ENCODE data around the gene CDH13.

CDH13 gene

GRCh38 chr16:82758406-82758805, 131.6 kb downstream of the CDH13 start:
- H3K27ac ChIP-seq (ENCODE audit: low read depth, low read length, severe bottlenecking) = no peak overlapping the region
- peaks cover 7% of the 10 kb centered on the region for H3K36me3 ChIP-seq (ENCODE audit: control insufficient read depth, insufficient read depth, low read length)
- no peaks in the 10 kb centered on the region for H3K9me3 ChIP-seq (ENCODE audit: control insufficient read depth, low read length)
- peaks cover 14% of the 10 kb centered on the region for H3K4me1 ChIP-seq (ENCODE audit: control insufficient read depth, insufficient read depth, low read length, poor library complexity, severe bottlenecking)
- H3K4me3 ChIP-seq (ENCODE audit: extremely low read depth, insufficient read depth, low read length, poor library complexity, severe bottlenecking) = no peak overlapping the region
- WGBS, 2 experiments (ENCODE audit: insufficient coverage in 2 of 2) = 98% methylated on average over 4 of the region's 4 CpGs

DNA sequence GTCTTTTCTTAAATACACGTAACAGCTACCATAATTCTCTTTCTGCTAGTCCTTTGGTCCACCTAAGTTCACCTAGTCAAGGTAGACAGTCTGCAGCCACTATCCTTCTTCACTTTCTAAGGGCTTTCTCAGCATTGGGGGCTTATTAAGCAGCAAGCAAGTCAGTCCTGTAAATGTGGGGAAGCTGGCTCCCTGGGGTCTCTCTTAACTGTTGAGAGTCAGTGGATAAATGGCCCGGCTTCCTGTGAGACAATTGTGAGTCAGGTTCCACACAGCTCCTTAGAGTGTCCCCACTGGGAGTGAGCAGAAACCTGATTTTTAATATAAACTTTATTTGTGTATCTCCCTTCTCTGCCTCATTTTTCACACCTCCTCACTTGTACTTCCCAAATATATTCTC, 132.1 kb downstream of the CDH13 start:
- H3K4me3 ChIP-seq (ENCODE audit: extremely low read depth, insufficient read depth, low read length, poor library complexity, severe bottlenecking) = no peak overlapping the region
- H3K4me1 ChIP-seq (ENCODE audit: control insufficient read depth, insufficient read depth, low read length, poor library complexity, severe bottlenecking) = peaks cover 14% of the 10 kb centered on the region
- H3K9me3 ChIP-seq (ENCODE audit: control insufficient read depth, low read length) = no peaks in the 10 kb centered on the region
- H3K36me3 ChIP-seq (ENCODE audit: control insufficient read depth, insufficient read depth, low read length) = peaks cover 7% of the 10 kb centered on the region
- H3K27ac ChIP-seq (ENCODE audit: low read depth, low read length, severe bottlenecking) = no peak overlapping the region
- 89 to 100% methylated on average over 1 to 2 of the region's 2 CpGs for WGBS, 2 experiments (ENCODE audit: insufficient coverage in 2 of 2)

DNA sequence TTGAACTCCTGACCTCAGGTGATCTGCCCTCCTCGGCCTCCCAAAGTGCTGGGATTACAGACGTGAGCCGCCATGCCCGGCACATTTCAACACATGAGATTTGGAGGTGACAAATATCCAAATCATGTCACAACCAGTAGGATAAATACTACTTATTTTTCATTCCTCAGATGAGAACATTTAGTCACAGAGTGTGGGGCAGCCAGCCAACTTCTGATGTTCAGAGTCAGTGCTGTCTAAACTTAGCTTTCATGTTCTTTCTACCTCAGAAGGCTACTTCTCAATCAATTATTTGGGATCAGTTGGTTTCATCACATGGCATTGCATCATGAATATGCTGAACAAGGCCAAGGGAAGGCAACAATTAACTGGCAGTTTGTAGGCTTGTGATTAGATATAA, 134.5 kb downstream of the CDH13 start:
- Histone ChIP-seq H3K4me1 (ENCODE audit: control insufficient read depth, insufficient read depth, low read length, poor library complexity, severe bottlenecking) (peaks cover 3% of the 10 kb centered on the region), H3K4me3 (ENCODE audit: extremely low read depth, insufficient read depth, low read length, poor library complexity, severe bottlenecking) (no peak overlapping the region), H3K9me3 (ENCODE audit: control insufficient read depth, low read length) (no peaks in the 10 kb centered on the region), H3K27ac (ENCODE audit: low read depth, low read length, severe bottlenecking) (no peak overlapping the region), H3K36me3 (ENCODE audit: control insufficient read depth, insufficient read depth, low read length) (peaks cover 11% of the 10 kb centered on the region)
- 89 to 97% methylated on average over 4 of the region's 4 CpGs for WGBS, 2 experiments (ENCODE audit: insufficient coverage in 2 of 2)

- H3K4me1 ChIP-seq (ENCODE audit: control insufficient read depth, insufficient read depth, low read length, poor library complexity, severe bottlenecking) = no peaks in the 10 kb centered on the region
- H3K36me3 ChIP-seq (ENCODE audit: control insufficient read depth, insufficient read depth, low read length) = peaks cover 11% of the 10 kb centered on the region
- H3K9me3 ChIP-seq (ENCODE audit: control insufficient read depth, low read length) = no peaks in the 10 kb centered on the region
- no peak overlapping the region for H3K27ac ChIP-seq (ENCODE audit: low read depth, low read length, severe bottlenecking)
- H3K4me3 ChIP-seq (ENCODE audit: extremely low read depth, insufficient read depth, low read length, poor library complexity, severe bottlenecking) = no peak overlapping the region
- WGBS, 2 experiments (ENCODE audit: insufficient coverage in 2 of 2) = 86% methylated on average over 1 of the region's 3 CpGs; no CpG with 5 or more reads in 1 of the 2 experiments
Measured at GRCh38 chr16:82761858-82762257, 135.1 kb downstream of the CDH13 start.

DNA sequence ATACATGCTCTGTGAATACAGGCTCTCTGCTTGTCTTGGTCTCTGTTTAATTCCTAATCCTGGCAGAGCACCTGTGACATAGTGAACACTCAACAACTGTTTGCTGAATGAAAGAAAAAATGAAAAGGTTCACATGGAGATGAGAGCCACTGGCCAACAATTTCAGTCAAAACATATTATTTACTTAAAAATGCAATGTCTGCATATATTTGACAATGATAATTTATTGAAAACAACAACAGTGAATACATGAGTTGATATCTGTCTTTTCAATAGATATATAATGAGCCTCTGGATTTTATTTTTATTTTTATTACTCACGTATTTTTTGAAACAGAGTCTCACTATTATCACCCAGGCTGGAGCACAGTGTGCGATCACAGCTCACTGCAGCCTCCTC, 136.6 kb downstream of the CDH13 start:
- Histone ChIP-seq H3K36me3 (ENCODE audit: control insufficient read depth, insufficient read depth, low read length) (peaks cover 4% of the 10 kb centered on the region), H3K9me3 (ENCODE audit: control insufficient read depth, low read length) (no peaks in the 10 kb centered on the region), H3K4me3 (ENCODE audit: extremely low read depth, insufficient read depth, low read length, poor library complexity, severe bottlenecking) (no peak overlapping the region), H3K4me1 (ENCODE audit: control insufficient read depth, insufficient read depth, low read length, poor library complexity, severe bottlenecking) (no peaks in the 10 kb centered on the region), H3K27ac (ENCODE audit: low read depth, low read length, severe bottlenecking) (no peak overlapping the region)
- 80 to 83% methylated on average over 1 to 2 of the region's 2 CpGs for WGBS, 2 experiments (ENCODE audit: insufficient coverage in 2 of 2)

DNA sequence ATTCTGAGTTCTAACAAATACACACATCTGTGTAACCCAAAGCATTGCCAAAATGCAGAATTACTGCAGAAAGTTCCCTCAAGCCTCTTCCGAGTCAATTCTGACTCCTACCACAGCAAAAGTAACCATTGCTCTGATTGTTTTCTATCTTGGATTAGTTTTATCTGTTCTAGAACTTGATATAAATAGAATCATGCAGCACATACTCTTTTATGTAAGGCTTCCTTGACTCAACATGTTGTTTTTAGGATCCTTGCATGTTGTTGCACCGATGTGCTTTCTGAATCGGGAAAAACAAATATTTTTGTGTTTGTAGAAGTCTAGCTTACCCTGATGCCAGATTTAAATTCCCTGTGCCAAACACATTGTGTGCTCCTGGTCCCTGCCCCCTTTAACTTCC, 140.4 kb downstream of the CDH13 start:
- Histone ChIP-seq H3K27ac (ENCODE audit: low read depth, low read length, severe bottlenecking) (no peak overlapping the region), H3K4me3 (ENCODE audit: extremely low read depth, insufficient read depth, low read length, poor library complexity, severe bottlenecking) (no peak overlapping the region), H3K9me3 (ENCODE audit: control insufficient read depth, low read length) (no peaks in the 10 kb centered on the region), H3K4me1 (ENCODE audit: control insufficient read depth, insufficient read depth, low read length, poor library complexity, severe bottlenecking) (no peaks in the 10 kb centered on the region), H3K36me3 (ENCODE audit: control insufficient read depth, insufficient read depth, low read length) (peaks cover 4% of the 10 kb centered on the region)
- WGBS, 2 experiments (ENCODE audit: insufficient coverage in 2 of 2) = 93 to 100% methylated on average over 2 to 3 of the region's 3 CpGs

- Histone ChIP-seq H3K9me3 (ENCODE audit: control insufficient read depth, low read length) (no peaks in the 10 kb centered on the region), H3K4me1 (ENCODE audit: control insufficient read depth, insufficient read depth, low read length, poor library complexity, severe bottlenecking) (no peaks in the 10 kb centered on the region), H3K4me3 (ENCODE audit: extremely low read depth, insufficient read depth, low read length, poor library complexity, severe bottlenecking) (no peak overlapping the region), H3K27ac (ENCODE audit: low read depth, low read length, severe bottlenecking) (no peak overlapping the region), H3K36me3 (ENCODE audit: control insufficient read depth, insufficient read depth, low read length) (peaks cover 4% of the 10 kb centered on the region)
- WGBS, 2 experiments (ENCODE audit: insufficient coverage in 2 of 2) = 85 to 94% methylated on average over 4 of the region's 4 CpGs
Measured at GRCh38 chr16:82767808-82768207, 141.0 kb downstream of the CDH13 start.

DNA sequence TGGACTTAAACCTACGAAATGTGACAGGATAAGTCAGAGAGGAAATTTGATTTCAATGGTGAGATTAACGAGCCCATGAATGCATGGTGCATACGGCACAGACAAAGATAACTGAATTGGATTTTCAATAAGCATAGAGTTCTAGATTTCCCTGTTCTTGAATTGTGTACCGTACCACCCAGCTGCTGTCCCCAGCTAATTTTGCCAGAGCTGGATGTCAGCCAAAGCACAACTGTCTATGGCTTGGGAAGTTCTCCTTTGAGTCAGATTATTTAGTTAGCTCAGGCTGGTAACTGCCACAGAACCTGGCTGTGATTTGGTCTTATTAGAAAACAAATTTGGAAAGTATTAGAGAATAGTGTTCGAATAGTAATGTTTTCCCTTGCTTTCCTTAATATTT, 143.1 kb downstream of the CDH13 start:
- Histone ChIP-seq H3K4me1 (ENCODE audit: control insufficient read depth, insufficient read depth, low read length, poor library complexity, severe bottlenecking) (no peaks in the 10 kb centered on the region), H3K36me3 (ENCODE audit: control insufficient read depth, insufficient read depth, low read length) (peaks cover 4% of the 10 kb centered on the region), H3K4me3 (ENCODE audit: extremely low read depth, insufficient read depth, low read length, poor library complexity, severe bottlenecking) (no peak overlapping the region), H3K9me3 (ENCODE audit: control insufficient read depth, low read length) (no peaks in the 10 kb centered on the region), H3K27ac (ENCODE audit: low read depth, low read length, severe bottlenecking) (no peak overlapping the region)
- WGBS, 2 experiments (ENCODE audit: insufficient coverage in 2 of 2) = 94 to 98% methylated on average over 3 to 4 of the region's 5 CpGs

DNA sequence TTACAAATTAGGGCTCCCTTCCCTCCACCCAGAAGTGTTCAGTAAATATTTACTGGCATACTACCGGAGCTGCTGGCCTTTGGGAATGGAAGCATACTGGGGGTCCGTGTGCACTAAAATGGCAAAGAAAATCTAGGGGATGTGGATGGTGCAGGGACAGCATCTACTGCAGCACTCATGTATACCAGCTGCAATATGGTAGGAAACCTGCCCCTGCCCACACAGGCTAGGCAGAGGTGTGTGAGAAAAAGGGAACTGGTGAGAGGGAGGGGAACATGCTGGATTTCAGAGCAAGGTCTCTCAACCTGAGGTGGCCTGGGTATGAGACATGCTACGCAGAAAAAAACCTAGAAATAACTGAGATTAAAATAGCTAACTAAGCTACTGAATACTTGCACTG, 145.4 kb downstream of the CDH13 start:
- 60 to 95% methylated on average over 1 to 3 of the region's 3 CpGs for WGBS, 2 experiments (ENCODE audit: insufficient coverage in 2 of 2)
- Histone ChIP-seq H3K4me1 (ENCODE audit: control insufficient read depth, insufficient read depth, low read length, poor library complexity, severe bottlenecking) (no peaks in the 10 kb centered on the region), H3K9me3 (ENCODE audit: control insufficient read depth, low read length) (no peaks in the 10 kb centered on the region), H3K27ac (ENCODE audit: low read depth, low read length, severe bottlenecking) (no peak overlapping the region), H3K36me3 (ENCODE audit: control insufficient read depth, insufficient read depth, low read length) (peaks cover 7% of the 10 kb centered on the region), H3K4me3 (ENCODE audit: extremely low read depth, insufficient read depth, low read length, poor library complexity, severe bottlenecking) (no peak overlapping the region)

- H3K9me3 ChIP-seq (ENCODE audit: control insufficient read depth, low read length) = no peaks in the 10 kb centered on the region
- no peak overlapping the region for H3K27ac ChIP-seq (ENCODE audit: low read depth, low read length, severe bottlenecking)
- peaks cover 10% of the 10 kb centered on the region for H3K36me3 ChIP-seq (ENCODE audit: control insufficient read depth, insufficient read depth, low read length)
- no peaks in the 10 kb centered on the region for H3K4me1 ChIP-seq (ENCODE audit: control insufficient read depth, insufficient read depth, low read length, poor library complexity, severe bottlenecking)
- H3K4me3 ChIP-seq (ENCODE audit: extremely low read depth, insufficient read depth, low read length, poor library complexity, severe bottlenecking) = no peak overlapping the region
- WGBS, 2 experiments (ENCODE audit: insufficient coverage in 2 of 2) = 80 to 83% methylated on average over 1 of the region's 1 CpG
Measured at GRCh38 chr16:82773018-82773417, 146.2 kb downstream of the CDH13 start.

- Histone ChIP-seq H3K4me3 (ENCODE audit: extremely low read depth, insufficient read depth, low read length, poor library complexity, severe bottlenecking) (no peak overlapping the region), H3K4me1 (ENCODE audit: control insufficient read depth, insufficient read depth, low read length, poor library complexity, severe bottlenecking) (no peaks in the 10 kb centered on the region), H3K9me3 (ENCODE audit: control insufficient read depth, low read length) (no peaks in the 10 kb centered on the region), H3K27ac (ENCODE audit: low read depth, low read length, severe bottlenecking) (no peak overlapping the region), H3K36me3 (ENCODE audit: control insufficient read depth, insufficient read depth, low read length) (peaks cover 10% of the 10 kb centered on the region)
- WGBS, 2 experiments (ENCODE audit: insufficient coverage in 2 of 2) = 89 to 94% methylated on average over 3 of the region's 5 CpGs
Measured at GRCh38 chr16:82776470-82777146, 149.8 kb downstream of the CDH13 start.
